ENCODE measurements around the gene COPRS.
"Not testable (repeated sequence)": the region's sequence is repeated elsewhere in the genome, so short reads cannot be mapped to it uniquely, and the experiment has no call there.

COPRS gene

GRCh38 chr17:31823014-31823413 is 36.0 kb downstream of the COPRS start:
- TF ChIP-seq POLR2A (IDR thresholded peaks at IDR 0.05; ENCODE audit: low read depth, low read length) (no peak), POLR2AphosphoS5 (IDR thresholded peaks at IDR 0.05; ENCODE audit: low read depth, low read length) (no peak), TAF1 (IDR thresholded peaks at IDR 0.05; ENCODE audit: borderline replicate concordance, low read depth, low read length) (no peak)
- no peak for FAIRE-seq
- DNase-seq (ENCODE audit: insufficient read length), result no peak

GRCh38 chr17:31820691-31821435 is 38.2 kb downstream of the COPRS start:
- FAIRE-seq (no peak), DNase-seq (ENCODE audit: insufficient read length) (no peak)
- TF ChIP-seq POLR2A (IDR thresholded peaks at IDR 0.05; ENCODE audit: low read depth, low read length), result no peak
- no peak for TF ChIP-seq TAF1 (IDR thresholded peaks at IDR 0.05; ENCODE audit: borderline replicate concordance, low read depth, low read length)
- TF ChIP-seq POLR2AphosphoS5 (IDR thresholded peaks at IDR 0.05; ENCODE audit: low read depth, low read length), result no peak

GRCh38 chr17:31819578-31819977 is 39.5 kb downstream of the COPRS start:
- no peak for FAIRE-seq

GRCh38 chr17:31818863-31819262 is 40.2 kb downstream of the COPRS start:
- not testable (repeated sequence) for DNase-seq (ENCODE audit: insufficient read length); FAIRE-seq

More at GRCh38 chr17:31819578-31819977, 39.5 kb downstream of the COPRS start:
- TF ChIP-seq POLR2AphosphoS5 (IDR thresholded peaks at IDR 0.05; ENCODE audit: low read depth, low read length) (no peak), POLR2A (IDR thresholded peaks at IDR 0.05; ENCODE audit: low read depth, low read length) (no peak), TAF1 (IDR thresholded peaks at IDR 0.05; ENCODE audit: borderline replicate concordance, low read depth, low read length) (no peak)
- no peak for DNase-seq (ENCODE audit: insufficient read length)

GRCh38 chr17:31815212-31815730 is 43.8 kb downstream of the COPRS start:
- no peak for FAIRE-seq
- TF ChIP-seq POLR2AphosphoS5 (IDR thresholded peaks at IDR 0.05; ENCODE audit: low read depth, low read length) (no peak), TAF1 (IDR thresholded peaks at IDR 0.05; ENCODE audit: borderline replicate concordance, low read depth, low read length) (no peak), POLR2A (IDR thresholded peaks at IDR 0.05; ENCODE audit: low read depth, low read length) (no peak)
- DNase-seq (ENCODE audit: insufficient read length), result no peak

GRCh38 chr17:31811101-31811500 is 47.9 kb downstream of the COPRS start:
- no peak for DNase-seq (ENCODE audit: insufficient read length)
- no peak for FAIRE-seq
- TF ChIP-seq POLR2AphosphoS5 (IDR thresholded peaks at IDR 0.05; ENCODE audit: low read depth, low read length) (no peak), TAF1 (IDR thresholded peaks at IDR 0.05; ENCODE audit: borderline replicate concordance, low read depth, low read length) (no peak), POLR2A (IDR thresholded peaks at IDR 0.05; ENCODE audit: low read depth, low read length) (no peak)

GRCh38 chr17:31809876-31810275 is 49.2 kb downstream of the COPRS start:
- not testable (repeated sequence) for DNase-seq (ENCODE audit: insufficient read length); FAIRE-seq

- FAIRE-seq, result no peak
- TF ChIP-seq POLR2A (IDR thresholded peaks at IDR 0.05; ENCODE audit: low read depth, low read length) (no peak), TAF1 (IDR thresholded peaks at IDR 0.05; ENCODE audit: borderline replicate concordance, low read depth, low read length) (no peak), POLR2AphosphoS5 (IDR thresholded peaks at IDR 0.05; ENCODE audit: low read depth, low read length) (no peak)
- DNase-seq (ENCODE audit: insufficient read length), result no peak
Measured at GRCh38 chr17:31808521-31809050, 50.5 kb downstream of the COPRS start.

- no peak for DNase-seq (ENCODE audit: insufficient read length)
- TF ChIP-seq POLR2A (IDR thresholded peaks at IDR 0.05; ENCODE audit: low read depth, low read length), result no peak
- no peak for TF ChIP-seq POLR2AphosphoS5 (IDR thresholded peaks at IDR 0.05; ENCODE audit: low read depth, low read length)
- no peak for TF ChIP-seq TAF1 (IDR thresholded peaks at IDR 0.05; ENCODE audit: borderline replicate concordance, low read depth, low read length)
- no peak for FAIRE-seq
Measured at GRCh38 chr17:31807846-31808245, 51.2 kb downstream of the COPRS start.

GRCh38 chr17:31806921-31807320 is 52.1 kb downstream of the COPRS start:
- no peak for DNase-seq (ENCODE audit: insufficient read length)
- FAIRE-seq, result no peak
- TF ChIP-seq POLR2AphosphoS5 (IDR thresholded peaks at IDR 0.05; ENCODE audit: low read depth, low read length), result no peak
- TF ChIP-seq POLR2A (IDR thresholded peaks at IDR 0.05; ENCODE audit: low read depth, low read length), result no peak
- no peak for TF ChIP-seq TAF1 (IDR thresholded peaks at IDR 0.05; ENCODE audit: borderline replicate concordance, low read depth, low read length)

GRCh38 chr17:31803494-31804213 is 55.4 kb downstream of the COPRS start:
- TF ChIP-seq POLR2AphosphoS5 (IDR thresholded peaks at IDR 0.05; ENCODE audit: low read depth, low read length), result no peak
- no peak for TF ChIP-seq TAF1 (IDR thresholded peaks at IDR 0.05; ENCODE audit: borderline replicate concordance, low read depth, low read length)
- TF ChIP-seq POLR2A (IDR thresholded peaks at IDR 0.05; ENCODE audit: low read depth, low read length), result no peak
- no peak for DNase-seq (ENCODE audit: insufficient read length)
- FAIRE-seq, result no peak

GRCh38 chr17:31802502-31802901 is 56.5 kb downstream of the COPRS start:
- TF ChIP-seq POLR2A (IDR thresholded peaks at IDR 0.05; ENCODE audit: low read depth, low read length) (no peak), POLR2AphosphoS5 (IDR thresholded peaks at IDR 0.05; ENCODE audit: low read depth, low read length) (no peak), TAF1 (IDR thresholded peaks at IDR 0.05; ENCODE audit: borderline replicate concordance, low read depth, low read length) (no peak)
- DNase-seq (ENCODE audit: insufficient read length) (no peak), FAIRE-seq (no peak)

All from GM12892 (cell line).